ENCODE measurements around the gene ANKHD1. TPM values are rescaled to one million over a fixed set of nuclear protein-coding genes. Genes with fewer than 3 reads are reported as not detected.

Gene ANKHD1
- total and polyA plus RNA-seq, 9 of the 15 experiments (the other 6 are each of a cell fraction or from before 2014, with no cell fraction given): 38.9 to 138 (median 78.7) TPM

GRCh38 chr5:140587495-140587894 is 185.9 kb downstream of the ANKHD1 start (continued):
- TF ChIP-seq TEAD4 (IDR thresholded peaks at IDR 0.05; ENCODE audit: low read length) (no peak), TEAD4 (CRISPR knock-in tag; IDR thresholded peaks at IDR 0.05; ENCODE audit: borderline replicate concordance) (no peak), CCNT2 (IDR thresholded peaks at IDR 0.05; ENCODE audit: borderline replicate concordance, extremely low read depth, insufficient read length, low read depth, low read length) (no peak), XRCC5 (IDR thresholded peaks at IDR 0.05; ENCODE audit: low read depth, low read length) (no peak)

DNA sequence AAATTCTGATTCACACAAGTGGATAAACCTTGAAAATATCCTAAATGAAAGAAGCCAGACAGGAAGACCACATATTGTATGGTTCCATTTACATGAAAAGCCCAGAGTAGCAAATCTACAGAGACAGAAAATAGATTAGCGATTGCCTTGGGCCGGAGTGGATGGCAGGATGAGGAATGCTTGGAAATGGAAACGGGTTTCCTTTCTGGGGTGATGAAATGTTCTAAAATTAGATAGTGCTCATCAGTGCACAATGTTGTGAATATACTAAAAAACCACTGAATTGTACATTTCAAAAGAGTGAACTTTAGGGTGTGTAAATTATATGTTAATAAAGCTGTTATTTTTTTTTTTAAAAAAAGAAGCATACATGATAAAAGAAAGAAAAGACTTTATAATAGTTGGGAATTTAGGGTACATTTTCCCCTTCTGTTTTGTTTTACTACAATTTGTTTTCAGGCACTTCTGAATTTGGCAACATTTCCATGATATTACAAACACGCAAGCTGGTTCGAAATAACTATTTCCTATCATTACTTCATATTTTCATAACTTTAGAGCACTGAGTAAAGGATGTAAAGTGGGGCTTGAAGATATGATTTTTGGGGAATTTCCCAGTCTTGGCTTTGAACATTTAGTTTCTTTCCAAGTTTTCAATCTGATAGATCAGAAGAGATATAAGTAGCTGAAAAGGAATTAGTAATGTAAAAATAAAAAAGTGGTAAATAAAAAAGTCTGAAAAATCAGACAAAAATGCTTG is 186.9 kb downstream of the ANKHD1 start:
- no peak overlapping the region for H3K27ac ChIP-seq (ENCODE audit: extremely low read depth, low read depth, low read length)
- 67% methylated on average over 5 of the region's 5 CpGs for WGBS (ENCODE audit: insufficient coverage, low coverage, missing lambda C conversion rate)
- DNase-seq (ENCODE audit: extremely low read depth in 1 of 4, low spot score in 3 of 4): no peak
- no peak for FAIRE-seq
- H3K27me3 ChIP-seq (ENCODE audit: control insufficient read depth in 2 of 2, insufficient read depth in 2 of 2, low read length in 2 of 2): no peaks in the 10 kb centered on the region
- H3K4me1 ChIP-seq (replicated peaks in 1 of 2; ENCODE audit: control insufficient read depth in 2 of 2, insufficient read depth in 2 of 2, low read length in 2 of 2): peaks cover 3 to 4% of the 10 kb centered on the region in 2 experiments; a peak in 1 of 5 replicates
- H3K9ac ChIP-seq (ENCODE audit: insufficient read depth in 1 of 2, low read depth in 2 of 2, low read length in 2 of 2): no peak overlapping the region
- H2AFZ ChIP-seq (ENCODE audit: low read depth, low read length): no peak overlapping the region
- H3K36me3 ChIP-seq (ENCODE audit: control insufficient read depth, insufficient read depth, low read length): no peaks in the 10 kb centered on the region
- TF ChIP-seq MEF2D (tag; conservative IDR thresholded peaks at IDR 0.05; ENCODE audit: low read depth): no peak
- no peaks in the 10 kb centered on the region for H3K9me3 ChIP-seq (replicated peaks; ENCODE audit: control insufficient read depth, insufficient read depth, low read depth, low read length)
- no TSS peak for BruUV-seq (replicated peaks)
- ChIA-PET CTCF (ENCODE audit: low intra/inter-chr PET ratio) (no interaction called here), POLR2A (no interaction called here)
- H3K4me3 ChIP-seq: no peak overlapping the region
- H3K9me1 ChIP-seq (ENCODE audit: control insufficient read depth, insufficient read depth, low read length): no peaks in the 10 kb centered on the region
- no peaks in the 10 kb centered on the region for H4K20me1 ChIP-seq (replicated peaks; ENCODE audit: control insufficient read depth, insufficient read depth, low read length)
- no peak for ATAC-seq
- intact Hi-C loops (cut with micrococcal nuclease): no loop called here
- in situ Hi-C loops (cut with MboI): no loop called here
- no peaks in the 10 kb centered on the region for H3K79me2 ChIP-seq (ENCODE audit: control insufficient read depth, insufficient read depth, low read length)
- no peak overlapping the region for H3K4me2 ChIP-seq (ENCODE audit: insufficient read depth, low read length)

Small RNA genes within 50 kb of the gene (microRNA-seq; reads per million reads assigned to microRNA genes)
- 0.27 reads per million for gene MIR6831 (ENCODE audit: borderline microRNAs expressed)

Small RNA genes within 50 kb of the gene (small RNA-seq; reads per million reads assigned to genes)
- gene RF00279: not detected
- not detected for gene RF00443
- not detected for gene RNU4-14P

Other genes starting within 250 kb of the ANKHD1 start
Only the 7 nearest of the 12 such genes appear.
- 45.5 and 51.1 TPM in 2 replicates for gene PFDN1, start 98.7 kb upstream of the ANKHD1 start, total RNA-seq (2014; rRNA removed)
- gene PFDN1, start 98.7 kb upstream of the ANKHD1 start, total RNA-seq (2014; rRNA removed; fragmentation: Illumina TruSeq; extraction: Trizol): 75.7 and 88.5 TPM in 2 replicates
- gene PFDN1, start 98.7 kb upstream of the ANKHD1 start, total RNA-seq (2015; rRNA removed; fragmentation: Illumina TruSeq; extraction: Trizol): 71.1 and 79.5 TPM in 2 replicates
- 49.3 and 50.3 TPM in 2 replicates for gene PFDN1, start 98.7 kb upstream of the ANKHD1 start, total RNA-seq (2021)
- 78.0 and 78.2 TPM in 2 replicates for gene PFDN1, start 98.7 kb upstream of the ANKHD1 start, polyA plus RNA-seq (2011; rRNA removed)
- gene PFDN1, start 98.7 kb upstream of the ANKHD1 start, polyA plus RNA-seq (2014; fragmentation: Illumina TruSeq; extraction: Trizol): 99.3 and 119 TPM in 2 replicates
- 100 to 1,000 TPM; 152 to 215 TPM for gene PFDN1, start 98.7 kb upstream of the ANKHD1 start, polyA plus RNA-seq (2014; fragmentation: Nextera tagmentation; extraction: Ambion mirVana)
- gene PFDN1, start 98.7 kb upstream of the ANKHD1 start, polyA plus RNA-seq (2014; rRNA removed): 70.9 and 72.6 TPM in 2 replicates
- gene HBEGF, start 55.2 kb upstream of the ANKHD1 start, total RNA-seq (2014; rRNA removed): 0.36 and 1.4 TPM in 2 replicates
- gene HBEGF, start 55.2 kb upstream of the ANKHD1 start, total RNA-seq (2014; rRNA removed; fragmentation: Illumina TruSeq; extraction: Trizol): 0.47 and 0.77 TPM in 2 replicates
- 0.65 and 0.75 TPM in 2 replicates for gene HBEGF, start 55.2 kb upstream of the ANKHD1 start, total RNA-seq (2015; rRNA removed; fragmentation: Illumina TruSeq; extraction: Trizol)
- gene HBEGF, start 55.2 kb upstream of the ANKHD1 start, total RNA-seq (2021): 0.65 and 0.98 TPM in 2 replicates
- 0.45 and 0.60 TPM in 2 replicates for gene HBEGF, start 55.2 kb upstream of the ANKHD1 start, polyA plus RNA-seq (2011; rRNA removed)
- gene HBEGF, start 55.2 kb upstream of the ANKHD1 start, polyA plus RNA-seq (2014; fragmentation: Illumina TruSeq; extraction: Trizol): 0.79 and 1.1 TPM in 2 replicates
- under 1 TPM; 0.11 to 0.29 TPM for gene HBEGF, start 55.2 kb upstream of the ANKHD1 start, polyA plus RNA-seq (2014; fragmentation: Nextera tagmentation; extraction: Ambion mirVana)
- 0.62 and 0.78 TPM in 2 replicates for gene HBEGF, start 55.2 kb upstream of the ANKHD1 start, polyA plus RNA-seq (2014; rRNA removed)
- 0.05 TPM in 1 of 2 replicates, not detected in the other for gene SLC4A9, start 41.6 kb upstream of the ANKHD1 start, total RNA-seq (2014; rRNA removed)
- not detected in 2 replicates for gene SLC4A9, start 41.6 kb upstream of the ANKHD1 start, total RNA-seq (2014; rRNA removed; fragmentation: Illumina TruSeq; extraction: Trizol)
- gene SLC4A9, start 41.6 kb upstream of the ANKHD1 start, total RNA-seq (2015; rRNA removed; fragmentation: Illumina TruSeq; extraction: Trizol): not detected in 2 replicates
- gene SLC4A9, start 41.6 kb upstream of the ANKHD1 start, total RNA-seq (2021): not detected in 2 replicates
- gene SLC4A9, start 41.6 kb upstream of the ANKHD1 start, polyA plus RNA-seq (2011; rRNA removed): 0.13 TPM in 1 of 2 replicates, not detected in the other
- gene SLC4A9, start 41.6 kb upstream of the ANKHD1 start, polyA plus RNA-seq (2014; fragmentation: Illumina TruSeq; extraction: Trizol): not detected in 2 replicates
- gene SLC4A9, start 41.6 kb upstream of the ANKHD1 start, polyA plus RNA-seq (2014; fragmentation: Nextera tagmentation; extraction: Ambion mirVana): not detected
- not detected in 2 replicates for gene SLC4A9, start 41.6 kb upstream of the ANKHD1 start, polyA plus RNA-seq (2014; rRNA removed)
- 1.3 and 2.3 TPM in 2 replicates for gene EIF4EBP3, start 145.8 kb downstream of the ANKHD1 start, total RNA-seq (2014; rRNA removed)
- 2.5 and 3.8 TPM in 2 replicates for gene EIF4EBP3, start 145.8 kb downstream of the ANKHD1 start, total RNA-seq (2014; rRNA removed; fragmentation: Illumina TruSeq; extraction: Trizol)
- 0.72 and 1.3 TPM in 2 replicates for gene EIF4EBP3, start 145.8 kb downstream of the ANKHD1 start, total RNA-seq (2015; rRNA removed; fragmentation: Illumina TruSeq; extraction: Trizol)
- gene EIF4EBP3, start 145.8 kb downstream of the ANKHD1 start, total RNA-seq (2021): 5.7 and 7.7 TPM in 2 replicates
- gene EIF4EBP3, start 145.8 kb downstream of the ANKHD1 start, polyA plus RNA-seq (2011; rRNA removed): 3.1 and 4.7 TPM in 2 replicates
- 3.1 and 4.1 TPM in 2 replicates for gene EIF4EBP3, start 145.8 kb downstream of the ANKHD1 start, polyA plus RNA-seq (2014; fragmentation: Illumina TruSeq; extraction: Trizol)
- gene EIF4EBP3, start 145.8 kb downstream of the ANKHD1 start, polyA plus RNA-seq (2014; fragmentation: Nextera tagmentation; extraction: Ambion mirVana): 1 to 10 TPM; 5.0 to 7.5 TPM
- gene EIF4EBP3, start 145.8 kb downstream of the ANKHD1 start, polyA plus RNA-seq (2014; rRNA removed): 3.4 and 4.0 TPM in 2 replicates
- 45.0 and 58.1 TPM in 2 replicates for gene SRA1, start 155.6 kb downstream of the ANKHD1 start, total RNA-seq (2014; rRNA removed)
- 31.6 and 31.8 TPM in 2 replicates for gene SRA1, start 155.6 kb downstream of the ANKHD1 start, total RNA-seq (2014; rRNA removed; fragmentation: Illumina TruSeq; extraction: Trizol)
- gene SRA1, start 155.6 kb downstream of the ANKHD1 start, total RNA-seq (2015; rRNA removed; fragmentation: Illumina TruSeq; extraction: Trizol): 30.5 and 35.2 TPM in 2 replicates
- gene SRA1, start 155.6 kb downstream of the ANKHD1 start, total RNA-seq (2021): 45.8 and 47.4 TPM in 2 replicates
- 38.8 and 41.3 TPM in 2 replicates for gene SRA1, start 155.6 kb downstream of the ANKHD1 start, polyA plus RNA-seq (2011; rRNA removed)
- gene SRA1, start 155.6 kb downstream of the ANKHD1 start, polyA plus RNA-seq (2014; fragmentation: Illumina TruSeq; extraction: Trizol): 43.6 and 49.5 TPM in 2 replicates
- 10 to 100 TPM; 24.1 to 33.6 TPM for gene SRA1, start 155.6 kb downstream of the ANKHD1 start, polyA plus RNA-seq (2014; fragmentation: Nextera tagmentation; extraction: Ambion mirVana)
- gene SRA1, start 155.6 kb downstream of the ANKHD1 start, polyA plus RNA-seq (2014; rRNA removed): 44.4 and 50.8 TPM in 2 replicates
- 9.9 and 12.1 TPM in 2 replicates for gene APBB3, start 162.8 kb downstream of the ANKHD1 start, total RNA-seq (2014; rRNA removed)
- 5.4 and 6.4 TPM in 2 replicates for gene APBB3, start 162.8 kb downstream of the ANKHD1 start, total RNA-seq (2014; rRNA removed; fragmentation: Illumina TruSeq; extraction: Trizol)
- gene APBB3, start 162.8 kb downstream of the ANKHD1 start, total RNA-seq (2015; rRNA removed; fragmentation: Illumina TruSeq; extraction: Trizol): 5.7 and 6.0 TPM in 2 replicates
- gene APBB3, start 162.8 kb downstream of the ANKHD1 start, total RNA-seq (2021): 14.3 and 18.7 TPM in 2 replicates
- gene APBB3, start 162.8 kb downstream of the ANKHD1 start, polyA plus RNA-seq (2011; rRNA removed): 20.5 and 40.7 TPM in 2 replicates
- 9.5 TPM in 2 replicates for gene APBB3, start 162.8 kb downstream of the ANKHD1 start, polyA plus RNA-seq (2014; fragmentation: Illumina TruSeq; extraction: Trizol)
- under 1 TPM; 0.17 to 0.67 TPM for gene APBB3, start 162.8 kb downstream of the ANKHD1 start, polyA plus RNA-seq (2014; fragmentation: Nextera tagmentation; extraction: Ambion mirVana)
- 24.3 and 25.8 TPM in 2 replicates for gene APBB3, start 162.8 kb downstream of the ANKHD1 start, polyA plus RNA-seq (2014; rRNA removed)
- 21.8 and 37.3 TPM in 2 replicates for gene SLC35A4, start 163.0 kb downstream of the ANKHD1 start, total RNA-seq (2014; rRNA removed)
- gene SLC35A4, start 163.0 kb downstream of the ANKHD1 start, total RNA-seq (2014; rRNA removed; fragmentation: Illumina TruSeq; extraction: Trizol): 23.8 and 26.1 TPM in 2 replicates
- 23.9 and 24.8 TPM in 2 replicates for gene SLC35A4, start 163.0 kb downstream of the ANKHD1 start, total RNA-seq (2015; rRNA removed; fragmentation: Illumina TruSeq; extraction: Trizol)
- 115 and 125 TPM in 2 replicates for gene SLC35A4, start 163.0 kb downstream of the ANKHD1 start, total RNA-seq (2021)
- gene SLC35A4, start 163.0 kb downstream of the ANKHD1 start, polyA plus RNA-seq (2011; rRNA removed): 110 and 134 TPM in 2 replicates
- gene SLC35A4, start 163.0 kb downstream of the ANKHD1 start, polyA plus RNA-seq (2014; fragmentation: Illumina TruSeq; extraction: Trizol): 141 and 171 TPM in 2 replicates
- gene SLC35A4, start 163.0 kb downstream of the ANKHD1 start, polyA plus RNA-seq (2014; fragmentation: Nextera tagmentation; extraction: Ambion mirVana): 10 to 100 TPM; 30.0 to 42.5 TPM
- 62.2 and 69.6 TPM in 2 replicates for gene SLC35A4, start 163.0 kb downstream of the ANKHD1 start, polyA plus RNA-seq (2014; rRNA removed)